ENCODE results near the gene LDAH.
"Not testable (repeated sequence)": the region's sequence is repeated elsewhere in the genome, so short reads cannot be mapped to it uniquely, and the experiment has no call there.

LDAH gene

DNA sequence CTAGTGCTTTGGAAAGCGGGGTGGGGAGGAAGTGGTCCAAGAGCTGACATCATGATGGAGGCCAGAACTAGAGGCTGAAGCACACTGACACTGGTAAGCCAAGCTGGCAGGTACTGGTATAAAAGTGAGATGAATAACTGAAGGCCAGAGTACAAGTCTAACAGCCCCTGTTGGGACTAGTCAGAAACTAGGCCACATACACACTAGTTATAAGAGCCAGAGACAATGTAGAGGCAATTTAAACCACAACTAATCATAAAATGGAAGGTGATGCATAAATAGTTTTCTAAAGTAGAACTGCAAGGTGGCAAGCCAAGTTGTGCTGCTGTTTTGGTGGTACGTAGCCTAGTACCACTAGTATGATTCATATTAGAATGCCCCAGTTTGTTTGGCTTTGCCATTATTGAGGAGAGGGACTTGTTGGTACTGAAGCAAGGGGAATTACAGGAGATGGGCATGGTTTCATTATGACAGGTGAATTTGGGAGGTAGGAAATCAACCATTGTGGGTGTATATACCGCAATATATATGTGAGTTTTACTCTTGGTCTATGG, 98.3 kb downstream of the LDAH start:
- no peak for DNase-seq (ENCODE audit: low read depth in 3 of 3, low spot score in 1 of 3)

DNA sequence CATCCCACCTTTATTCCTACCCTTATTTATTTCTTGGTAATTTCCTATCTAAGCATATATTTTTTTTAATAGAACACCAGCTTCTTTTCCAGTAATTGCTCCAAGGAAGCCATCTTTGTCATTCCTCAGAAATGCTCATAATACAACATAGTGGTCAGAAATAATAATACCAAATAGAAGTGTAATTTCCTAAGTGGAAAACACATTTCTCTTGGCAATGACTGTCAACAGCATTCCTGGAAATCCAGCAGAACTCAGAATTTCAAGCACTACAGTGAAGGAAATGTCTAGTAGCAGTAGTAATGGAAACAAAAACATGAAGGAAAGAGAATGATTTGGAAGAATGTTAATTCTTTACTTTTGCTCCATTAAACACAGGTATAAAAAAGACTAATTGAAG, 99.4 kb downstream of the LDAH start:
- no peak for DNase-seq (ENCODE audit: low read depth in 3 of 3, low spot score in 1 of 3)

DNA sequence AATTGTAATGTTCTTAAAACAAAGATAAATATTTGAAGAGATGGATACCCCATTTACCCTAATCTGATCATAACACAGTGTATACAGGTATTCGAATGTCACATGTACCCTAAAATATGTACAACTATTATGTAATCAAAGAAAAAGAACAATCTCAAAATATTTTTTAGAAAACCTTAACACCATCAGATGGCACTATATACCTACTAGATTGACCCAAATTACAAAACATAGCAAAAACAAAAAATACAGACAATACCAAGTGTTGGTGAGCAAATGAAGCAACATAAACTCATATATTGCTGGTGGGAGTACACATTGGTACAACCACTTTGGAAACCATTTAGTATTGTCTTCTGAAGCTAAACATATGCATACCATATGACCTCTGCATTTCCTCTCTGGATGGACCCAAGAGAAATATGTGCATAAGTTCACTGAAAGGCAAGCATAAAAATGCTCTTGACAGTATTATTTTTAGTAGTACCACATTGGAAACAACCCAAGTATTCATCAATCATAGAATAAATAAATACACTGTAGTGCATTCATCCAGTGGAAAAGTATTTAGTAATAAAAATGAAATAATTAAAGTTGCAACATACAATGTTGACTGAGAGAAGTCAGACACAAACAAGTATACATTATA, 100.2 kb downstream of the LDAH start:
- DNase-seq (ENCODE audit: low read depth in 3 of 3, low spot score in 1 of 3), result no peak

DNA sequence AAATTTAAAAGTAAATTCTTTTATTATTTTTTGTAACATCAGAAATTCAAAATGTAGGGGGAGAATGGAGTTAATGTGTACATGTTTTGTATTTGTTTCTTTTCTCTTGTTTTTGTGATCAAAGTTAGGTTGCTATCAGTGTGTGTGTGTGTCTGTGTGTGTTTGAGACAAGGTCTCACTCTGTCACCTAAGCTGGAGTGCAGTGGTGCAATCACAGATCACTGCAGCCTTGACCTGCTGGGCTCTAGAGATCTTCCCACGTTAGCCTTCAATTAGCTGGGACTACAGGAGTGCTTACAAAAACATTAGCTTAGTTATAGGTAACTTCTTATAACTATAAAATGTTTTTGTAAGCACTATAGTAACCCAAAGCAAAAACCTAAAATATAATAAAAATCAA, 105.3 kb downstream of the LDAH start:
- no peak for DNase-seq (ENCODE audit: low read depth in 3 of 3, low spot score in 1 of 3)

GRCh38 chr2:20716164-20716563, 106.7 kb downstream of the LDAH start:
- DNase-seq (ENCODE audit: low read depth in 3 of 3, low spot score in 1 of 3), result not testable (repeated sequence)

DNA sequence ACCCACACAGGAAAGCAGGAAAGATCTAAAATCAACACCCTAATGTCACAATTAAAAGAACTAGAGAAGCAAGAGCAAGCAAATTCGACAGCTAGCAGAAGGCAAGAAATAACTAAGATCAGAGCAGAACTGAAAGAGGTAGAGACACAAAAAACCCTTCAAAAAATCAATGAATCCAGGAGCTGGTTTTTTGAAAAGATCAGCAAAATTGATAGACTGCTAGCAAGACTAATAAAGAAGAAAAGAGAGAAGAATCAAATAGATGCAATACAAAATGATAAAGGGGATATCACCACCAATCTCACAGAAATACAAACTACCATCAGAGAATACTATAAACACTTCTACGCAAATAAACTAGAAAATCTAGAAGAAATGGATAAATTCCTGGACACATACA, 108.5 kb downstream of the LDAH start:
- not testable (repeated sequence) for DNase-seq (ENCODE audit: low read depth in 3 of 3, low spot score in 1 of 3)

DNA sequence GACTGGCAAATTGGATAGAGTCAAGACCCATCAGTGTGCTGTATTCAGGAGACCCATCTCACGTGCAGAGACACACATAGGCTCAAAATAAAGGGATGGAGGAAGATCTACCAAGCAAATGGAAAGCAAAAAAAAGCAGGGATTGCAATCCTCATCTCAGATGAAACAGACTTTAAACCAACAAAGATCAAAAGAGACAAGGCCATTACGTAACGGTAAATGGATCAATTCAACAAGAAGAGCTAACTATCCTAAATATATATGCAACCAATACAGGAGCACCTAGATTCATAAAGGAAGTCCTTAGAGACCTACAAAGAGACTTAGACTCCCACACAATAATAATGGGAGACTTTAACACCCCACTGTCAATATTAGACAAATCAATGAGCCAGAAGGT, 109.3 kb downstream of the LDAH start:
- DNase-seq (ENCODE audit: low read depth in 3 of 3, low spot score in 1 of 3), result not testable (repeated sequence)

GRCh38 chr2:20711641-20712040, 111.3 kb downstream of the LDAH start:
- not testable (repeated sequence) for DNase-seq (ENCODE audit: low read depth in 3 of 3, low spot score in 1 of 3)

DNA sequence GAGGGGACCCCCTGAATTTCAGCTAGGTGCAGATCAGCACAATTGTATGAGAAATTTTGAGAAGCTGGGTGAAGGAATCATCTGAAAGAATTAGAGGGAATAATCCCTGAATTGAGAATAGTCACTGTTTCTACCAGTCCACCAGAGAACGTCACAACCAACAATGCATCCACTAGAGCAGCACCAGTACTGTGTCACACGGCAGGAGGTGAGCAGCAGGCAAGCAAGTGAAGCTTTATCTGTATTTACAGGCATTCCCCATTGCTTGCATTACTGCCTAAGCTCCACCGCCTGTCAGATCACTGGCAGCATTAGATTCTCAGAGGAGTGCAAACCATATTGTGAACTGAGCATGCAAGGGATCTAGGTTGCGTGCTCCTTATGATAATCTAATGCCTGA, 115.3 kb downstream of the LDAH start:
- DNase-seq (ENCODE audit: low read depth in 3 of 3, low spot score in 1 of 3), result no peak

GRCh38 chr2:20706786-20707185, 116.1 kb downstream of the LDAH start:
- DNase-seq (ENCODE audit: low read depth in 3 of 3, low spot score in 1 of 3), result no peak

GRCh38 chr2:20706217-20706616, 116.7 kb downstream of the LDAH start:
- no peak for DNase-seq (ENCODE audit: low read depth in 3 of 3, low spot score in 1 of 3)

GRCh38 chr2:20704886-20705285, 118.0 kb downstream of the LDAH start:
- no peak for DNase-seq (ENCODE audit: low read depth in 3 of 3, low spot score in 1 of 3)

DNA sequence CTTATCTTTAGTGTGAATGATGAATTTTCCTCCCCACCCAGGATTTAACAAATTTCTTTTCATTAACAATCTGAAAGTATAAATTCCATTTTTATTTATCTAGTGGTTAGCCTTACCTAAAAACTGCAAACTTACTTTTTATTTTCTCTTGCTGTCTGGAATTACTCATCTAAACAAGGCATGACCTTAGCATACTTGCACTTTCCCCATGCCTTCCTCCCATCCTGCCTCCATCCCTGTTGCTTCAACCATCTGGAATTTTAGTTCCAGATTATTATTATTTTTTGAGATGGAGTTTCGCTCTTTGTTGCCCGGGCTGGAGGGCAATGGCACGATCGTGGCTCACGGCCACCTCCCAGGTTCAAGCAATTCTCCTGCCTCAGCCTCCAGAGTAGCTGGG, 120.3 kb downstream of the LDAH start:
- DNase-seq (ENCODE audit: low read depth in 3 of 3, low spot score in 1 of 3), result no peak

DNA sequence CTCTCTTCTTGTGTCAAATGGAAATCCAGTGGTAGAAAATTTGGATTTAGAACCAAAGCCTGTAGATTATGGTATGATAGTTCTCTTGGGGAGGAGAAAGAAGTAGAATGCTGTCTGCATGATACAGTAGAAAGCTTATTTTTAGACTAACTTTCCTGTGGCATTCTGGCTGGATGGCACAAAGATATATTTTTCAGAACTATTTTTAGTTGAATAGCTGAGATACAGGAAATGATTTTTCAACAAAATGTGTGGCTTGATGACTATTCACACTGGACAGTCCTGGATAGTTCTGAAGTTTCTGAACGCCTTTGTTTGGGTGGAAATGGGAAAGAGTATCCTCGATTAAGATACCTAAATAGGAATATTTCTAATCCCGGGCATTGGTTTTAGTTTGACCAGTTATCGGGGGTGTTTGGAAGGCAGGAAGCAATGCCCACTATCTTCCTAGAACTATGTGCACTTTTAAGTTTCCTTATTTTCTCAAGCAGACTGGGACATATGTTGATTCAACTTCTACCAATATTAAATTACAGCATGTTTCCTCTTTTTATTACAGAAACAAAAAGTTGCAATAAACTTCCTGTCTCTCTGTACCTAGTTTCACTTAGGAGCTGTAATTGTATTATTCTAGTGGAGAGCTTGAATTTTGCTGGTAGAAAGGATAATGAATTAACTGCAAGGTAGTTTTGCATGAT, 123.8 kb downstream of the LDAH start:
- no peak for DNase-seq (ENCODE audit: low read depth in 3 of 3, low spot score in 1 of 3)

DNA sequence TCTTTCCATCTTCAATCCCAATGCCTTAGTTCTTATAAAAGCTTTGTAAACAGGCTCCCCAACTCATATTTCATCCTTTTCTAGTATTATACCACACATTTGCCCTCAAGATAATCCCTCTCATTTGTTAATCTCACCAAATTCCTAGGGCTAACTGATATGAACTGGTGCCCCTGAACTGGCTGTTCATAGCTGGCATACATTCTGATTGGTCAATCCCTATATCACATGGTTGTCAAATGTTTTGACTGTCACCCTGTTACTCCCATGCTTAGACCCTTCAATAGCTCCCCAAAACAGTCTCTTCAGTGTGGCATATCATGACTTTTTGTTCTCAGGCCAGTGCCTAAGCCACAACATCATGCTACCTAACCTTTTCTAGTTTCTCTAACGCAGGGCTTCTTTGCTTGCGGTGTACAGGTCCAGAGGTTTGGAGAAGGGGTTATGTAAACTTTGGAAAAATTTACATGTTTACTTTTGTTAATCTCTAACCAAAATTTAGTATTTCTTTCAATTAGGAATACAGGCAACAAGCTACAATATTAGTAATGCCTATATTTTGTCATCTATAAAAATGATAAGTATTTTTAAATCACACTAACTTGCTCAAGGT, 125.5 kb downstream of the LDAH start:
- DNase-seq (ENCODE audit: low read depth in 3 of 3, low spot score in 1 of 3), result no peak

DNA sequence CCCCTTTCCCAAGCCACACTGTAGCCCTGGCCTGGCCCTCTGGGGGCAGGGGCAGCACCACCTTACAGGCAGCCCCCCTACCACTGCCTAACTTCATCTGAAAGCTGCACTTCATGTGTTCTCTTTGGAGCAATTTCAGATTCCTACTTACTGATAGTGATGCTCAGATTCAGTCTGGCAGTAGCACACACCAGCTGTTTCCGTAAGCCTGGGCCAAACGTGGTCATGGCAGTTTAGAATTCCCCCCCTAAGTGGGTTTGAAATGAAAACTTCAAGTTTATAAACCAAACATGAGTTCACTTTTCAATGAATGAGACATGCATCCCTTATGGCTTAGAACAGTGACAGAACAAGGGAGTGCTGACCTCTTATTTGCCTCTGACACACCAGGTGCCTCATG, 126.5 kb downstream of the LDAH start:
- DNase-seq (ENCODE audit: low read depth in 3 of 3, low spot score in 1 of 3), result no peak

DNA sequence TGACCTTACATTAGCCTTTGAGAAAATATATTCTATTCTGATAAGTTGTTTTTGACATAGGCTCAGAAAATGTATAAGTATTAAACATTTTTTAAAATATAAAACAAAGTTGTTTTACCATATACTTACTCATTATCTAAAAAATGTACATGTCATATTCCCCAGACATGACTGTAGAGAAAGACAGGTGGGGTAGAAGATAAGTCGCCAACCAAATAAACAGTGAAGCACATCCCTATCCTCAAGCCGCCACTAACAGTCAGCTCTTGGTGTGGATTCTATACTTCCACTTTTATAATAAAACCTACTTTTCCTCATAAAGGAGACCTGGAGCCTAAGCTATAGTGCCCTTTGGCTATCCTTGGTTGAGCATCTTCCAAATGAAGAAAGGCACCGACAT, 129.6 kb downstream of the LDAH start:
- DNase-seq (ENCODE audit: low read depth in 3 of 3, low spot score in 1 of 3), result no peak

DNA sequence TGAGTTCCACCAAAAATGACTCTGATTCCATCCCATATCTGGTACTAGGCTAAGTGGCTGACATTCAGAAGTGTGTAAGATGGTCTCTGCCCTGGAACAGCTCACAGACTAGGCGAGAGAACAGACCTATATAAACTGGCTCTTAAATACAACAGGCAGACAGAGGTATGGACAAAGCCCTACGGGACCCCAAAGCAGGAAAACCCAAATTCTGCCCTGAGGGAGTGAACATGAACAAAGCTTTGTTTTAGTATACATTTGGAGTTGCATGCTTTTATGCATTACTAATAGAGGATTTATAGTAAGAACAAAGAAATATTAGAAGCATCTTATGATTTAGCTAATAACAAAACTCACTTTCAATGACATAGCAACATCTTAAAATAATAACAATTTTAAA, 130.8 kb downstream of the LDAH start:
- DNase-seq (ENCODE audit: low read depth in 3 of 3, low spot score in 1 of 3), result no peak

GRCh38 chr2:20691076-20691734, 131.7 kb downstream of the LDAH start:
- no peak for DNase-seq (ENCODE audit: low read depth in 3 of 3, low spot score in 1 of 3)

GRCh38 chr2:20689428-20690264, 133.3 kb downstream of the LDAH start:
- no peak for DNase-seq (ENCODE audit: low read depth in 3 of 3, low spot score in 1 of 3)

DNA sequence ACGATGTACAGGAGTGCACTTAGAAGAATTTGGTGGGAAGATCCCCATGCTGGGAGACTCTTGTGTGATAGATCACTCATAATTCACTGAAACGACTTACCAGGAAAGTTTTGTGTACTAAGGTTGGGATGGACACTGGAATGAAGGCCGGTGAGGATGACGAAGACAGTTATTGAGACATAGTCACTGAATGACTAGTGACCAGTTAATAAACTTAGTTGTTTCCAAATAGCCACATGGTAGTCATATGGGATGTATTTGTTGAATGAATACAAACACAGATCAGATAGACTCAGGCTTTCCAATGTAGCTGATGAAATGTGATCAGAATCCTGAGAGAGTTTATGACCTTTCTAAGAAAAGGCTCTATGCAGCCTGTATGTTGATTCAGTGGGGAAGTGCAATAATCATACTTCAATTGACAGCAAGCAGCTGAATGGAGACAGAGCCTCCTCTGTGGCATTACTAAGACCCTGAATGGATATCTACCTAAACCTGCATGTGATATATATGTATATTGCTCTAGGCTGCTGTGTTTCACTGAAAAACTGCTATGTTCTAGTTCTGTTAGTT, 135.6 kb downstream of the LDAH start:
- DNase-seq (ENCODE audit: low read depth in 3 of 3, low spot score in 1 of 3), result no peak
